ENCODE measurements around the gene CAPN13. TPM values are rescaled to one million over a fixed set of nuclear protein-coding genes. Genes with fewer than 3 reads are reported as not detected.

The CAPN13 gene
- total RNA-seq, 2 donors from 2014 or later = 25.5 to 31.2 TPM

- no peak overlapping the region for H3K9ac ChIP-seq (ENCODE audit: low read depth in 2 of 2, low read length in 2 of 2)
- no peaks in the 10 kb centered on the region for H3K36me3 ChIP-seq
- no peaks in the 10 kb centered on the region for H3K27me3 ChIP-seq
- no peak for DNase-seq
- no peak overlapping the region for H3K4me3 ChIP-seq
- intact Hi-C loops (cut with DNase I) = no loop called here
- no peaks in the 10 kb centered on the region for H3K4me1 ChIP-seq
- TF ChIP-seq, protein P1, sequence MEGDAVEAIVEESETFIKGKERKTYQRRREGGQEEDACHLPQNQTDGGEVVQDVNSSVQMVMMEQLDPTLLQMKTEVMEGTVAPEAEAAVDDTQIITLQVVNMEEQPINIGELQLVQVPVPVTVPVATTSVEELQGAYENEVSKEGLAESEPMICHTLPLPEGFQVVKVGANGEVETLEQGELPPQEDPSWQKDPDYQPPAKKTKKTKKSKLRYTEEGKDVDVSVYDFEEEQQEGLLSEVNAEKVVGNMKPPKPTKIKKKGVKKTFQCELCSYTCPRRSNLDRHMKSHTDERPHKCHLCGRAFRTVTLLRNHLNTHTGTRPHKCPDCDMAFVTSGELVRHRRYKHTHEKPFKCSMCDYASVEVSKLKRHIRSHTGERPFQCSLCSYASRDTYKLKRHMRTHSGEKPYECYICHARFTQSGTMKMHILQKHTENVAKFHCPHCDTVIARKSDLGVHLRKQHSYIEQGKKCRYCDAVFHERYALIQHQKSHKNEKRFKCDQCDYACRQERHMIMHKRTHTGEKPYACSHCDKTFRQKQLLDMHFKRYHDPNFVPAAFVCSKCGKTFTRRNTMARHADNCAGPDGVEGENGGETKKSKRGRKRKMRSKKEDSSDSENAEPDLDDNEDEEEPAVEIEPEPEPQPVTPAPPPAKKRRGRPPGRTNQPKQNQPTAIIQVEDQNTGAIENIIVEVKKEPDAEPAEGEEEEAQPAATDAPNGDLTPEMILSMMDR (IDR thresholded peaks at IDR 0.05) = no peak
- no peak overlapping the region for H3K27ac ChIP-seq
- no peaks in the 10 kb centered on the region for H3K9me3 ChIP-seq
Observed at GRCh38 chr2:30826481-30826880, 19.2 kb upstream of the CAPN13 start.

GRCh38 chr2:30823452-30823851, 16.2 kb upstream of the CAPN13 start:
- Histone ChIP-seq H3K4me1 (no peaks in the 10 kb centered on the region), H3K4me3 (no peak overlapping the region), H3K9ac (ENCODE audit: low read depth in 2 of 2, low read length in 2 of 2) (no peak overlapping the region), H3K27ac (no peak overlapping the region), H3K36me3 (no peaks in the 10 kb centered on the region), H3K9me3 (no peaks in the 10 kb centered on the region), H3K27me3 (no peaks in the 10 kb centered on the region)
- intact Hi-C loops (cut with DNase I) = no loop called here
- DNase-seq = no peak
- TF ChIP-seq, protein P1 (IDR thresholded peaks at IDR 0.05) = no peak

DNA sequence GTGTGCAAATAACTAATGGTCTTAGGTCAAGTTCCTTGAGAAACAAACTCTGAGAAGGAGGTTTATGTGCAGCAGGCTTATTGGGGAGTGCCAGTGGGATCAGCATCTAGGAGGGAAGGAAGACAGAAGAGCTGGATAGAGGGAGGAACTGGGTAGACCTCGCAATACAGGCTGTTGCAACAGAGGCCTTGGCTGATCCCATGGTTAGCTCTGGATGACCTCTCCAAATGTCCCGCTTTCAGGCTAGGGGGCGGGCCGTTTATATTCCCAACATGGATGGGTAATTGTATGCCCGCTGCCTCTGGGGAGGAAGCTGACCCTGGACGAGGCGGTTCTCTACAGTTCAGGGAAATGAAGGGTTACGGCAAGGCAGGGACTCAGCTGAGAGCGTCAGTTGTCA, 14.7 kb upstream of the CAPN13 start:
- no peak for DNase-seq
- no peaks in the 10 kb centered on the region for H3K4me1 ChIP-seq
- H3K4me3 ChIP-seq = no peak overlapping the region
- no peaks in the 10 kb centered on the region for H3K27me3 ChIP-seq
- H3K36me3 ChIP-seq = no peaks in the 10 kb centered on the region
- TF ChIP-seq, protein P1 (IDR thresholded peaks at IDR 0.05) = no peak
- intact Hi-C loops (cut with DNase I) = no loop called here
- H3K9ac ChIP-seq (ENCODE audit: low read depth in 2 of 2, low read length in 2 of 2) = no peak overlapping the region
- H3K27ac ChIP-seq = no peak overlapping the region
- no peaks in the 10 kb centered on the region for H3K9me3 ChIP-seq

- no peak for DNase-seq
- intact Hi-C loops (cut with DNase I) = no loop called here
- Histone ChIP-seq H3K4me3 (no peak overlapping the region), H3K36me3 (no peaks in the 10 kb centered on the region), H3K9ac (ENCODE audit: low read depth in 2 of 2, low read length in 2 of 2) (no peak overlapping the region), H3K9me3 (no peaks in the 10 kb centered on the region), H3K27ac (no peak overlapping the region), H3K4me1 (no peaks in the 10 kb centered on the region), H3K27me3 (no peaks in the 10 kb centered on the region)
- TF ChIP-seq, protein P1 (IDR thresholded peaks at IDR 0.05) = no peak
Observed at GRCh38 chr2:30820381-30821055, 13.3 kb upstream of the CAPN13 start.

- H3K9me3 ChIP-seq = no peaks in the 10 kb centered on the region
- intact Hi-C loops (cut with DNase I) = loop anchor here (5.0 kb wide), 1 partner anchor 63 kb away; no protein-coding TSS in a partner anchor
- no peak overlapping the region for H3K4me3 ChIP-seq
- no peaks in the 10 kb centered on the region for H3K27me3 ChIP-seq
- DNase-seq = no peak
- H3K36me3 ChIP-seq = no peaks in the 10 kb centered on the region
- no peaks in the 10 kb centered on the region for H3K4me1 ChIP-seq
- no peak overlapping the region for H3K27ac ChIP-seq
- no peak overlapping the region for H3K9ac ChIP-seq (ENCODE audit: low read depth in 2 of 2, low read length in 2 of 2)
- TF ChIP-seq, protein P1 (IDR thresholded peaks at IDR 0.05) = no peak
Observed at GRCh38 chr2:30809938-30810337, 2.7 kb upstream of the CAPN13 start.
